HS-27A (cell line): ENCODE data around the gene CDH7.

ENCODE experiments used
- DNase-seq: peaks from one replicate; pipeline ENCODE4 v3.0.0-alpha.2; 2012; ENCODE audit warnings: low read depth, missing footprints

Gene CDH7

GRCh38 chr18:65768120-65768778 lies 17.4 kb downstream of the CDH7 start:
- DNase-seq, result no peak

- DNase-seq, result no peak
These were observed 18.8 kb downstream of the CDH7 start for GRCh38 chr18:65769652-65770051.

GRCh38 chr18:65786474-65786873 lies 35.7 kb downstream of the CDH7 start:
- DNase-seq, result no peak

- no peak for DNase-seq
These were observed 37.6 kb downstream of the CDH7 start for GRCh38 chr18:65788373-65788772.

- no peak for DNase-seq
These were observed 39.8 kb downstream of the CDH7 start for GRCh38 chr18:65790604-65791003.

GRCh38 chr18:65791719-65792118 lies 40.9 kb downstream of the CDH7 start:
- DNase-seq, result no peak

- DNase-seq, result no peak
These were observed 41.8 kb downstream of the CDH7 start for GRCh38 chr18:65792456-65793074.

GRCh38 chr18:65808759-65809158 lies 57.9 kb downstream of the CDH7 start:
- no peak for DNase-seq

GRCh38 chr18:65811307-65811706 lies 60.5 kb downstream of the CDH7 start:
- DNase-seq, result no peak

GRCh38 chr18:65815506-65815905 lies 64.7 kb downstream of the CDH7 start:
- DNase-seq, result no peak

GRCh38 chr18:65817178-65817577 lies 66.4 kb downstream of the CDH7 start:
- no peak for DNase-seq

GRCh38 chr18:65821911-65822310 lies 71.1 kb downstream of the CDH7 start:
- DNase-seq, result no peak

GRCh38 chr18:65822826-65823225 lies 72.0 kb downstream of the CDH7 start:
- no peak for DNase-seq

GRCh38 chr18:65827444-65827843 lies 76.6 kb downstream of the CDH7 start:
- DNase-seq, result no peak

GRCh38 chr18:65835881-65836280 lies 85.1 kb downstream of the CDH7 start:
- no peak for DNase-seq

- DNase-seq, result no peak
These were observed 95.3 kb downstream of the CDH7 start for GRCh38 chr18:65846107-65846506.

GRCh38 chr18:65852273-65852672 lies 101.5 kb downstream of the CDH7 start:
- no peak for DNase-seq

GRCh38 chr18:65859075-65859474 lies 108.3 kb downstream of the CDH7 start:
- no peak for DNase-seq

- DNase-seq, result no peak
These were observed 118.7 kb downstream of the CDH7 start for GRCh38 chr18:65869527-65869926.

- DNase-seq, result no peak
These were observed 125.5 kb downstream of the CDH7 start for GRCh38 chr18:65876310-65876709.

GRCh38 chr18:65897292-65897691 lies 146.5 kb downstream of the CDH7 start:
- no peak for DNase-seq

- no peak for DNase-seq
These were observed 150.7 kb downstream of the CDH7 start for GRCh38 chr18:65901522-65901921.

GRCh38 chr18:65906621-65907034 lies 155.8 kb downstream of the CDH7 start:
- no peak for DNase-seq

GRCh38 chr18:65907281-65907680 lies 156.5 kb downstream of the CDH7 start:
- no peak for DNase-seq
